Lower leg skin (tissue), 4 donors: ENCODE data around the gene TRPM3. TPM values are rescaled to one million over a fixed set of nuclear protein-coding genes. Genes with fewer than 3 reads are reported as not detected.

ENCODE experiments used
- DNase-seq, 2 donors: peaks; one replicate each; pipeline ENCODE4 v3.0.0-alpha.2; 2019; ENCODE audit warnings: low spot score in 2 of 2
- H3K4me3 ChIP-seq: fragments of 200-600 bp; sonication (generic); 2 replicates; pipeline ENCODE4 v1.5.1; 2017; ENCODE audit warnings: mild to moderate bottlenecking, low read depth; ENCODE audit not compliant: poor library complexity, severe bottlenecking
- POLR2A ChIP-seq, 2 donors: fragments of 450-650 bp; IDR thresholded peaks; one replicate each; pipeline ENCODE4 v1.6.1; 2016 to 2017; ENCODE audit warnings: antibody characterized with exemption in 2 of 2, mild to moderate bottlenecking in 1 of 2, moderate library complexity in 1 of 2
- WGBS, 2 donors: methylation state at CpG; one replicate each; pipeline ENCODE4 v1.1.5; 2018; 5-methylcytosine and 5-hydroxymethylcytosine counted together
- intact Hi-C: fragments of 100-400 bp; cut with DNase I; formaldehyde crosslinking; loops from one replicate; pipeline ENCODE4 v1.15.0; 2023; ENCODE audit warnings: low total_unique reads
- total RNA-seq, 4 donors: library from RNA; depleted of rRNA; stranded (reverse); fragments of >200 nt; gene quantifications; one replicate each; pipeline ENCODE4 v1.1.0, GENCODE V29; 2016
- TF ChIP-seq, protein P1 (sequence below), 3 donors: fragments of 450-650 bp; IDR thresholded peaks; one replicate each; pipeline ENCODE4 v1.5.1; 2016; ENCODE audit warnings: antibody characterized with exemption in 3 of 3, mild to moderate bottlenecking in 3 of 3, moderate library complexity in 2 of 3

Gene TRPM3
- total RNA-seq, 4 donors from 2014 or later = 0.10 to 0.29 TPM; not detected in 2

DNA sequence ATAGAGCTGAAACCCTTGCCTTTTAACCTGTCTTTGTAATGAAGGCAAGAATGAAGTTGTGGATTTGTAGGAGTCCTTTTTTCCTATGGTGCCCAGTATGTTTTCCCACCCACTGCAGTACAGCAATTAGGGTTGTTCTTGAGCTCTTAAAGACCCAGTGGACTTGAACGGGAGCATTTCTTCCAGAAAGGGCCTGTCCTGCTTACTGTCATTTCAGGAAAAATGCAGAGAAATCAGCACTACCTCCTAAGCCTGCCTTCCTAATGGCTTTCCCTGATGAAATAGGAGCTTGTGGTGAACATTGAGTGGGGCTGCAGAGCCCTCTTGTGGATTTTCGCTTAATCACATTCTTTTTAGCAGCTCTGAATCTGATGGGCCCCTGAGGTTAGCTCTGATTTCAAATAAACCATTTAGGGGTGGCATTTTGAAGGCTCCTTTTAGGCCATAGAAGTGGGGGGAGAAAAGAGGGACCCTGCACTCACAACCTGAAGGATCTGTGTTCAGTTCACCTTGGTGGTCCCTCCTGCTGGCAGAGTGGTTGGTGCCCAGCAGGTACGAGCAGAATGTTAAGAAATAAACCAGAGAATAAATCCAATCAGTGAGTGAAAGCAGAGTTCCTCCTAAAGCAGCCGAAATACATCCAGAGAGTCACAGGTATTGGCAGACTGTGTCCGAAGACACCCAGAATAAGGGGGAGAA is 519.0 kb downstream of the TRPM3 start:
- peak in 1 of 2 donors; percentile 69 for DNase-seq
- intact Hi-C loops = loop anchor here (5.0 to 10.0 kb wide), 2 partner anchors 250 to 618 kb away; no protein-coding TSS in a partner anchor
- TF ChIP-seq, protein P1, sequence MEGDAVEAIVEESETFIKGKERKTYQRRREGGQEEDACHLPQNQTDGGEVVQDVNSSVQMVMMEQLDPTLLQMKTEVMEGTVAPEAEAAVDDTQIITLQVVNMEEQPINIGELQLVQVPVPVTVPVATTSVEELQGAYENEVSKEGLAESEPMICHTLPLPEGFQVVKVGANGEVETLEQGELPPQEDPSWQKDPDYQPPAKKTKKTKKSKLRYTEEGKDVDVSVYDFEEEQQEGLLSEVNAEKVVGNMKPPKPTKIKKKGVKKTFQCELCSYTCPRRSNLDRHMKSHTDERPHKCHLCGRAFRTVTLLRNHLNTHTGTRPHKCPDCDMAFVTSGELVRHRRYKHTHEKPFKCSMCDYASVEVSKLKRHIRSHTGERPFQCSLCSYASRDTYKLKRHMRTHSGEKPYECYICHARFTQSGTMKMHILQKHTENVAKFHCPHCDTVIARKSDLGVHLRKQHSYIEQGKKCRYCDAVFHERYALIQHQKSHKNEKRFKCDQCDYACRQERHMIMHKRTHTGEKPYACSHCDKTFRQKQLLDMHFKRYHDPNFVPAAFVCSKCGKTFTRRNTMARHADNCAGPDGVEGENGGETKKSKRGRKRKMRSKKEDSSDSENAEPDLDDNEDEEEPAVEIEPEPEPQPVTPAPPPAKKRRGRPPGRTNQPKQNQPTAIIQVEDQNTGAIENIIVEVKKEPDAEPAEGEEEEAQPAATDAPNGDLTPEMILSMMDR (IDR thresholded peaks at IDR 0.05) = peak in 1 of 3 donors; percentile 93
- TF ChIP-seq POLR2A (IDR thresholded peaks at IDR 0.05) = no peak
- 41 to 45% methylated on average over 5 of the region's 5 CpGs for WGBS, 2 donors
- no peak overlapping the region for H3K4me3 ChIP-seq

DNA sequence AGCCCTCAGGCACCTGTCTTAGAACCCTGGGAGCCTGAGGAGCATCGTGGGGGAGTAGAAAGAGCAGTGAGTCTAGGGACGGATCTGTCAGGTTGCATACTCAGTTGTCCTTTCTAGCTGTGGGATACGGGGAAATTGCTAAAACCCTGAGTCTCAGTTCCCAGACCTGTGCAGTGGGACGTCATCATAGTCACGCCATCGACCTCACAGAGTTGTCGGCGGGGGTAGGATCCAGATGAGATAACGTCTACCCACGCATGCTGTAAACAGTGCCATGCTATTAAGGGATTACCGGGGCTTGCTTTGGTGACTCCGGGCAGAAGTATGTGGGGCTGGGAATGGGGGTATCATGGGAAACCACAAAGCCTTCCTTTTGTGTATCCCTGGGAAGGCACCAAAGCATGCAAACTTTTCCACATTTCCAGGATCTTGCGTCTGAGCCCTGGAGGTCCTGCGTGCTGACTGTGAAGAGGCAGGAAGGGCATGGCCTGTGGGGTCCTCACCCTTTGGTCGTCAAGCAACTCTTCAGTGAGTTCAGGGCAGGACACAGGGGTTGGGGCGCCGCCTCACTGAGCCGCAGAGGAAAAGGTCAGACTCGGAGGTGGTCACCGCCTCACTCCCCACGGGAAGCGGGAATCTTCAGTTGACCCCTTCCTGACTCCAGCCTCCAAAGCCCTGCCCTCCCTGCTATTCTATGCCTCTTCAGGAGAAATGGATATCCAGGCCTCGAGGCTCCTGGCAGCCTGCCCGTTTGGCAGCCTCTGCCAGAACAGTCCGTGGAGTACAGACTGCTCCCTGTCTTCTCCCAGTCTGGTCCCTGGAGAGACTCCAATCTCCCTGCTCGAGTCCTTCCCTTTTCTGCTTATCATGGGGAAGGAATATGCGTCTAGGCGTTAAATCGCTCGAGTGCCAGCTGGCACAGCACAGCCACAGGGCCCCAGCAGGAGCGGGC is 520.1 kb downstream of the TRPM3 start:
- intact Hi-C loops = loop anchor here (5.0 to 10.0 kb wide), 2 partner anchors 249 to 616 kb away; no protein-coding TSS in a partner anchor
- WGBS, 2 donors = 25 to 34% methylated on average over 26 to 27 of the region's 31 CpGs
- no peak for TF ChIP-seq POLR2A (IDR thresholded peaks at IDR 0.05)
- TF ChIP-seq, protein P1 (IDR thresholded peaks at IDR 0.05) = no peak
- peak; percentile 92 to 97 for DNase-seq
- no peak overlapping the region for H3K4me3 ChIP-seq

DNA sequence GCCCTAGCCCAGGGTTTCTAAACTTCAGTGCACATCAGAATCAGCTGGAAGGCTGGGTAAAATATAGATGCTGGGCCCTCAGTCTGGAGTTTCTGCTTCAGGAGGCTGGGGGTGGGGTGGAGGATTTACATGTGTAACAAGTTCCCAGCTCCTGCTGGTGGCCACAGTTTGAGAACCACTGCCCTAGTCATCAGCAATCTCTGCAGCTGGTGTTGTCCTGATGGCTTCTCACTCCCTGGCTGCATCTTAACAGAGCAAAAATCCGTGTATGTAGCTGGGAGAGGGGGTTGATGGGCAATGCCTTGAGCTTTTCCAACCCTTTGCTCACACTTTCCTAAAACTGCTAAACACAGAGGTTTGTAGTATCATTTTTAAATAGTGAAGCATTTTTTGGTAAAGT is 520.9 kb downstream of the TRPM3 start:
- peak in 1 of 2 donors; percentile 36 for DNase-seq
- TF ChIP-seq, protein P1 (IDR thresholded peaks at IDR 0.05) = no peak
- TF ChIP-seq POLR2A (IDR thresholded peaks at IDR 0.05) = no peak
- intact Hi-C loops = loop anchor here (5.0 to 10.0 kb wide), 2 partner anchors 248 to 616 kb away; no protein-coding TSS in a partner anchor
- whole genome bisulfite sequencing, 2 donors = 20 to 47% methylated on average over 1 of the region's 1 CpG
- H3K4me3 ChIP-seq = no peak overlapping the region

DNA sequence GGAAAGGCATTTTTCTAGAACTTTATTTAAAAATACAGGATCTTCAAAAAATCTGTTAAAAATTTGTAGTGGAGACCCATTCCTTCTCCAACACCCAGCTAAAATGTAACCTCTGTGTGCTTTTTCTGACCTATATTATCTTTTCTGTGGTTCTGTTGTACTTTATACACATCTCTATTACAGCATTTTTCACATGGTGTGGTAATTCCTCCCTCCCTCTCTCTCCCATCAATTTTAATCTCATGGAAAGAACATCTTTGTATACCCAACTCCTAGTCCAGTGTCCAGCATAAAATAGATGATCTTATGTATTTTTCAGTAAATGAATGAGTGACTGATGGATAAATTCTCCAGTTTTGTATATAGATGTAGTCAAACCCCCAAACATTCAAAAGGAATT is 523.5 kb downstream of the TRPM3 start:
- no peak overlapping the region for H3K4me3 ChIP-seq
- intact Hi-C loops = no loop called here
- TF ChIP-seq, protein P1 (IDR thresholded peaks at IDR 0.05) = no peak
- TF ChIP-seq POLR2A (IDR thresholded peaks at IDR 0.05) = no peak
- DNase-seq = no peak

DNA sequence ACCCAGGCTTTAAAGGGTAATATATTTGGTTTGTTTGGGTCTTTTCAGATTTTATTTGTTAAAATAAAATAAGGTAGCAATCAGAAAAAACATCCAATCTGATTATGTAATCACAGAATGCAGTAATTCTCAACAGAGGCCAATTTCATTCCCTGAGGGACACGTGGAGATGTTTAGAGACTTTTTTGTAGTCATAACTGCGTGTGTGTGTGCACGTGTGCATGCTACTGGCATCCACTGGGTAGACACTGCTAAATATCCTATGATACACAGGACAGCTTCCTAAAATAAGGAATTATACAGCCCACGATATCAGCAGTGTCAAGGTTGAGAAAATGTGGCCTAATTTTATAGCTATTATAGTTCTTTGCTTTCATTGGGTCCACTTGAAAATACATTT is 526.2 kb downstream of the TRPM3 start:
- TF ChIP-seq, protein P1 (IDR thresholded peaks at IDR 0.05) = no peak
- TF ChIP-seq POLR2A (IDR thresholded peaks at IDR 0.05) = no peak

More for the DNA sequence above, 526.2 kb downstream of the TRPM3 start:
- DNase-seq = no peak
- no peak overlapping the region for H3K4me3 ChIP-seq
- intact Hi-C loops = no loop called here
- 61 to 69% methylated on average over 4 of the region's 4 CpGs for WGBS, 2 donors
